GM12874 (cell line): ENCODE results near the gene TNIP2.

Source experiments
- CTCF ChIP-seq: IDR thresholded peaks from 2 replicates; pipeline ENCODE4 v1.5.1; 2011; ENCODE audit warnings: low read depth, mild to moderate bottlenecking, control low read depth, low read length, moderate library complexity; ENCODE audit not compliant: insufficient read depth

The TNIP2 gene

GRCh38 chr4:2698951-2699505 lies 57.1 kb downstream of the TNIP2 start:
- no peak for TF ChIP-seq CTCF

DNA sequence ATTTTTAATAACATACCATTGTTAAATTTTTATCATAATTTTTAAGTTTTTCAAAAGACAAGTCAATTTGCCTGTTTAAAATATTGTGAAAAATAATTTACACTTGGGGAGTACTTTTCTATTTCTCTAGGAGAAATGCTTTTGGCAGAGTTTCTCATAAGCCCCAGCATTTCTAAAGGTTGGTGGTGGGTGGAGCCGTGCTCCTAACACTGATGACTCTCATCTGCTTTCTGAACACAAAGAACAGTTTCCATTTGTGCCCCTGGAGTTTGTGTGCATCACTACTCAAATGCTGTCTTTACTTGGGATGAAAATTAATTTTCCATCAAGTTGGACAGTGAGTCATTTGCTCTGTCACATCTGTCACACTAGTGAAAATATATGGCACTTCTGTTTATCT lies 57.6 kb downstream of the TNIP2 start:
- no peak for TF ChIP-seq CTCF

GRCh38 chr4:2697995-2698414 lies 58.1 kb downstream of the TNIP2 start:
- TF ChIP-seq CTCF = no peak

GRCh38 chr4:2696423-2696822 lies 59.7 kb downstream of the TNIP2 start:
- TF ChIP-seq CTCF = no peak

DNA sequence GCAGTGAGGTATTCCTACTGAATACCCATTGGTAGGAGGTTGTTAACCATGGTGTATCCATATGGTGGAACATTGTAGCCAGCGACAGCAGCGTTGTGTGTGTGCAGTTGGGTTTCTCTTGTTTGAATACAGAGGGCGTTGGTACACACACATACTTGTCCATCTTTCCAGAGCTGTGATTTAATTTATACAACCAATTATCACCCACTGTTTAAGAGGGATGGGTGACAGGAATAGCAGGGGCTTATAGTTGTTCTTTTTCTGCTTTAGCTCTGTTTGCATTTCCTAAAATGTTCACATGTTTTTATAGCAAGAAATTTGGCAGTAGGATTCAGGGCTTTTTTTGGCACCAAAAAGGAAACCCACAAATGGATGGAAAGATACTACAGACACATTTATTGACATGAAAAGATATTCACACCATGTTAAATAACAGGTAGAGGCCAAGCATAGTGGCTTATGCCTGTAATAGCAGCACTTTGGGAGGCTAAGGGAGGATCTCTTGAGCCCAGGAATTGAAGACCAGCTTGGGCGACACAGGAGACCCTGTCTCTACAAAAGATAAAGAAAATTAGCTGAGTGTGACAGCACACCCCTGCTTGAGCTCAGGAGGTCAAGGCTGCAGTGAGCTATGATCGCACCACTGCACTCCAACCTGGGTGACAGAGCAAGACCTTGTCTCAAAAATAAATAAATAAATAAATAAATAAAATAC lies 60.6 kb downstream of the TNIP2 start:
- no peak for TF ChIP-seq CTCF

DNA sequence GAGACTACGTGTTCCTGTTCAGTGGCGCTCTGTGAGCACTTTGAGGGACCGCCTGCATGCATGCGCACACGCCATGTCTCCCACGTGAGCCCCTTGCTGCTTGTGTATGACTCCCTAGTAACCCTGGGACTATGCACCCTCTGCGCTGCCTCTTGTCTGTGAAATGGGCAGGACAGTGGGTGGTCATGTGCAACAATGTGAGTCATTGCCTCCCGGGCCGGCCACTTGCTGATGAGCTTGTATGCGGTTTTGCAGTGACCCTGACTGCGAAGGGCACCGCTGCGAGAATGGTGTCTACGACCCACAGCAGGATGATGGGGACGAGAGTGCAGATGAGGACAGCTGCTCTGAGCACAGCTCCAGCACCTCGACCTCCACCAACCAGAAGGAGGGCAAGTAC lies 61.4 kb downstream of the TNIP2 start:
- TF ChIP-seq CTCF = no peak

DNA sequence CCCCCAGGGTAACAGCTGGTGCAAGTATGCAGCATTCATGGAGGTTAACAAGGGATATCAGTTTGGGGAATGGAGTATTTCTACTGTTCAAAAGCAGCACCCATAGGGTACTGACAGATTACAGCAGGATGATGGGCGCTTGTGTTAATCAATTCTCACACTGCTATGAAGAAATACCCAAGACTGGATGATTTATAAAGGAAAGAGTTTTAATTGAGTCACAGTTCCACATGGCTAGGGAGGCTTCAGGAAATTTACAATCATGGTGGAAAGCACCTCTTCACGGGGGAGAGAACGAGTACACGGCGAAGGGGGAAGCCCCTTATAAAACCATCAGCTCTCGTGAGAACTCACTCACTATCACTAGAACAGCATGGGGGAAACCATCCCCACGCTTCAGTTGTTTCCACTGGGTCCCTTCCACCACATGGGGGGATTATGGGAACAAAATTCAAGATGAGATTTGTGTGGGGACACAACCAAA lies 64.1 kb downstream of the TNIP2 start:
- TF ChIP-seq CTCF = no peak
